ENCODE data around the gene ZNF365.
A peak's percentile ranks its signal among the peaks of the same experiment; 100 is the strongest.
"Not testable (repeated sequence)": the region's sequence is repeated elsewhere in the genome, so short reads cannot be mapped to it uniquely, and the experiment has no call there.

Gene ZNF365

DNA sequence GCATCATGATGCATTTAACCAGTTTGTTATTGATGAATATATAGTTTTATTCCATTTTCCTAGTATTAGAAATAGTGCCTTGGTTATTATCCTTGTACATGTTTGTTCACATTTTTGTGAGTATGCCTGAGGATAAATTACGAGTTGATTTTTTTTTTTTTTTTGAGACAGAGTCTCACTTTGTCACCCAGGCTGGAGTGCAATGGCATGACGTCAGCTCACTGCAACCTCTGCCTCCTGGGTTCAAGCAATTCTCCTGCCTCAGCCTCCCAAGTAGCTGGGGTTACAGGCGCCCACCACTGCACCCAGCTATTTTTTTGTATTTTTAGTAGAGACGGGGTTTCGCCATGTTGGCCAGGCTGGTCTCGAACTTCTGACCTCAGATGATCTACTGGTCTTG is 4.7 kb downstream of the ZNF365 start:
- not testable (repeated sequence) for DNase-seq

DNA sequence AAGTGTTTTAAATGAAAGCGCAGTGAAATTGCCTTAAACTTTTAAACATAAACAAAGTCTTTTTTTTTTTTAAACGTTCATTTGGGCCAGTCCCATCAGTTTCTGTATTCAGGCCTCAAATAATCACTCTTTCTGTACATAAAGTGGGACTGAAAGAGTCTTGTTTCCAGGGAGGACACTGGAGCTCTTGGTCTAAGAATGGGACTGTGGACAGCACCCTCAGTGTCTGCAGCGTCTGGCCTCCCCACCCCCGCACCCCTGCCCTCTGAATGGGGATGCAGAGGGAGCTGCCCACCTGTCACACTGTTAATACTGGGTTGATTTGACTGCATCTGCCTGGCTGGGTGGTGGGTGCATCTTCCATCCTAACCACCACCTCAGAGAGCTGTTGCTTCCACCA is 5.2 kb downstream of the ZNF365 start:
- DNase-seq = no peak

DNA sequence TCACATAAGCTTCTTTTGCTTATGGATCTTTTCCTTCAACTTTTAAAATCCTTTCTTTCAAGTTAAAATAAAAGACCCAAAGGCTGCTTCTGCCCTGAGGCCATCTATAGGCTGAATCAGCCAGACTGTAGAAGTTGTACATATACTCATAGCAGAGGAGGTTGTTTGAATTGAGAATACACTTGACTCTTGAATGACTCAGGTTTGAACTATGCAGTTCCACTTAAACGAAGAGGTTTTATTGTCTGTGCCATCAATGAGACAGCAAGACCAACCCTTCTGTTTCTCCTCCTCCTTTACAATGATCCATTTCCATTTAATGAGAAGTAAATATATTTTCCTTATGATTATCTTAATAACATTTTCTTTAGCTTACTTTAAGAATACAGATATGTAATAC is 5.8 kb downstream of the ZNF365 start:
- no peak for DNase-seq

GRCh38 chr10:62381385-62382102 is 7.4 kb downstream of the ZNF365 start:
- DNase-seq = no peak

DNA sequence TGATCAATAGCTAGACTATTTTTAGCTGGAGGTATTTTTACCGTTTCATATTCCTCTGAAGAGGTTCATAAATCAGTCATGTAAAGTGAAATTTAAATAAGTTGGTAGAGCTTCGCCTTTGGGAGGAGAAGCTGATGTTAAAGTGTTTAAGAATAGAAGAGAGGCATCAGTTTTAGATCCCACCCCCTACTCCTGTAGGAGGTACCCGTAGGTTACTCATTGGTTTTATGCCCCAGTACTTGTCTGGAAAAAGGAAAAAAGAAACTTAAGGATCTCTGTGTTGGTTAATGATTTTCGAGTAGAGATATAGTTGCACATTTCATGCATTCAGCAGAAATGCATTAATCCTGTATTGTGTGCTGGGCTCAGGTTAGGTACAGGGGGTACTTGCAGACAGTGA is 8.7 kb downstream of the ZNF365 start:
- no peak for DNase-seq

DNA sequence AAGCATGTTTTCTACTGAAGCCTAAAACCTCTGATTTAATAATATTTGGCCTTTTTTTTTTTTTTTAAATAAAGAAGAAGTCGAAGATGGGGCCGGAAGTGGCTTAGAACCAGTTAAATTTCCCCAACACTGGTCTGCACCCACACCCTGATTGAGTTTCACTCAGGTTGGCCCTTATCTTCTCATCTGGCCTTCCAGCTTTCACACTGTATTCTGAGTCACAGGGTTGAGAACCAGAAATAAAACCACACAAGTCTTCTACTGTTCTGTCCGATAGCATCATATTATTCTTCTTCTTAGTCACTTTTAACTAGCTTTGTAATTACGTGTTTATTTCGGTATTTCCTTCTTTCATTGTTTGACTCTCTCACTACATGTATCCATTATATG is 9.9 kb downstream of the ZNF365 start:
- peak; percentile 58 for DNase-seq

GRCh38 chr10:62384447-62385081 is 10.4 kb downstream of the ZNF365 start:
- DNase-seq = no peak

DNA sequence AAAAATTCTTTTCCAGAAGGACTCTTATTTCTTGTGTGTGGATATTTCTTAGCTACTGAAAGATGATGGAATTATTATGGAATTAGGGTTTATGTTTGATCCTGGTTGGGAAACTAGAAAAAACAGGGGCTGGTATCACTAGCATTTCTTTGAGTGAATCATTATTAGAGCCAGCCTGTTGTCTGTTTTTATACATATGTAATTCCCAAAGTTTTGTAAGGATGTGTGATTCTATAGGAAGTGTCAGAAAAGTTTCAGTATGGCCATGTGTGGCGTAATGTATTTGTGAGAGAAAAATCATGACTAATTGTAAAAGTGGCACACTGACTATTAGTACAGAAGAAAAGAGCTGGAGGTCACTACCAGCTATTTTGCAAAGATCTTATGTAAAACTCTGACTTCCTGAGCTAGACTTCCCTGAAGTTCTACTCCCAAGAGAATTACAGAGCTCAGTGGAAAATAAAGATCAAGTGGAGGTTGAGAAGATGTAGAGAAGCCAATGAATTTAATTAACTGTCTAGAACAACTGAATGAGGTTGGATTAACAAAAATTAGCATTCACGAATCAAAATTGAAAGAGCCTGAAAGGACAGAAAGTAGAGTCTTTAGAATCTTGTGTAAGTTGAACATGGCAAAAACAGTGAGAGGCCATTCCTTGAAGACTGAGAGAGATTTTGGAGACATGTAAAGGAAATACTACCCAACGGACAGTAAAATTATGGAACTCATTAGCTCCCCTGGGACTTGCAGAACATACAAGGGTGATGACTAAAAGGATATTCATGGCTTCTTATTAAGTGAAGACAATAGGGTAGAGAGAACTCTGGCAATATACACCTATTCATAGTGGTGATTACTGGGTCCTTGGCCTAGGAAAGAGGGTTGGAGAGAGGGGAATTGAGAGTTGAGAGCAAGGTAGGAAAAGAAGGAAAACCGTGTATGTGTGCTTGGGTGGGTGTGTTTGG is 12.5 kb downstream of the ZNF365 start:
- no peak for DNase-seq

DNA sequence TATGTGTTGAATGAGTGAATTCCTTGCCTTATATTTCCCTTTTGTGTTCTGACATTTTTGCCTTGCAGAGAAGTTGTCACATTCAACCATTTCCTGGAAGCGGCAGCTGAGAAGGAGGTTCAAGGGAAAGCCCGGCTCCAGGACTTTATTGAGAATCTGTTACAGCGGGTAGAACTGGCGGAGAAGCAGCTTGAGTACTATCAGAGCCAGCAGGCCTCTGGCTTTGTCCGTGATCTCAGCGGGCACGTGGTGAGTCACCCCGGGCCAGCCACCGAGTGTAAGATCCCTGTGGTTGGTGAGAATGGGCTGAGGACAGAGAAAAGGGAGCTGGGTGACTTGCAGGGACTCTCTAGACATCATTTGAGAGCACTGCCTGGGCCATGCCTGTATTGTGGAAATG is 14.2 kb downstream of the ZNF365 start:
- DNase-seq = no peak

GRCh38 chr10:62390497-62391176 is 16.5 kb downstream of the ZNF365 start:
- no peak for DNase-seq

DNA sequence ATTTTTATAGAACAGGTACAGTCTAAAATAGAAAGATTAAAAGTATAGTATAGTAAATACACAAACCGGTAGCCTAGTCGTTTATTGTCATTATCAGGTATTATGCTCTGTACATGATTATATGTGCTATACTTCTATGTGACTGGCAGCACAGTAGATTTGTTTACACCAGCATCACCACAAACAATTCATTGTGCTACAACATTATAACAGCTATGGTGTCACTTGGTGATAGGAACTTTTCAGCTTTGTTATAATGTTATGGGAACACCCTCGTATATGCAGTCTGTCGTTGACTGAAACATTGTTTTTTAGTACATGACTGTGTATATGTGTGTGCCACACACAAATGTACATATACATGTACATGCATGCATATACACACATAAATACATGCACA is 19.1 kb downstream of the ZNF365 start:
- no peak for DNase-seq

DNA sequence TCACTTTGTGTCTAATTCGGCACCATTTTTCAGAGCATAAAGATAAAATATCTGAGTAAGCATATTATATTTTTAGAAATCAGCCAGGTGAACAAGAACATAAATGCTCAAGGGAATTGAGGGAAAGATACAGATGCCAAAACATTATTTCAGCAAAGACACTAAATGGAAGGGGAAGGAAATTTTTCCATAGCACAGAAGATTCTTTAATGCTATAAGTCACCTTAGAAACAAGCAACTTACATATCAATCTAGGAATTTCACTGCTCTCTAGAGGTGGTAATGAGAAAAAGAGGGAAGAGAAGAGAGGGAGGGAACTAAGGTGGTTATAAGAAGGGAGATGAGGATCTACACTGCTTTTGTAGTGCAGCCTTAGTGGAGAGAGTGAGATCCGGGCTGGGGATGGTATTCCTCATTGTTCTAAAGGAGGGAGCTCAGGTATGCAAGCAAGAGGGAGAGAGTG is 20.4 kb downstream of the ZNF365 start:
- no peak for DNase-seq

GRCh38 chr10:62395892-62396291 is 21.7 kb downstream of the ZNF365 start:
- DNase-seq = no peak

GRCh38 chr10:62396864-62397263 is 22.7 kb downstream of the ZNF365 start:
- no peak for DNase-seq

DNA sequence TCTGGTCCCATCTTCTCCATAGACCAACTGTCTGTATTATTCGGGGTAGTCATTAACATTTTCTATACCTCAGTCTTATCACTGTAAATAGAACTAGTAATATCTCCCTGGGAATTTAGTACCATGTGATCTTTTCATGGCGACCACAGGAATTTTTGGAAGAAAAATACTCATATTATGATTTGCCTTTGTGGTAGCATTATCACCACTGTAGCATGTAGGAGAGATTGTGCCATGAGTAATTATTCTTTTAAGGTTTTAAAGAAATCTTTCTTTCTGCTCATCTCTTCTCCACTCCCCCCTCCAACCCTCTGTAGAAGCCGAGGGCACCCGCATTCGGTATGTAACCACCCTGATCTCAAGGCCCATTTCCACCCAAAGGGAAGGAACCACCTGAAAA is 25.0 kb downstream of the ZNF365 start:
- DNase-seq = no peak

- DNase-seq = no peak
Measured at GRCh38 chr10:62402508-62402907, 28.3 kb downstream of the ZNF365 start.

DNA sequence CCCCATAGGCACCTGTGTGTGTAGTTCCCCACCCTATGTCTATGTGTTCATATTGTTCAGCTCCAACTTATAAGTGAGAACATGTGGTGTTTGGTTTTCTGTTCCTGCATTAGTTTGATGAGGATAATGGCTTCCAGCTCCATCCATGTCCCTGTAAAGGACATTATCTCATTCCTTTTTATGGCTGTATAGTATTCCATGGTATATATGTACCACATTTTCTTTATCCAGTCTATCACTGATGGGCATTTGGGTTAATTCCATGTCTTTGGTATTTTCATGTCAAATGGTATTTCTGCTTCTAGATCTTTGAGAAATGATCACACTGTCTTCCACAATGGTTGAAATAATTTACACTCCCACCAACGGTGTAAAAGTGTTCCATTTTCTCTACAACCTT is 36.4 kb downstream of the ZNF365 start:
- DNase-seq = not testable (repeated sequence)

- DNase-seq = not testable (repeated sequence)
Measured at GRCh38 chr10:62410934-62411333, 36.8 kb downstream of the ZNF365 start.

- DNase-seq = no peak
Measured at GRCh38 chr10:62413048-62413447, 38.9 kb downstream of the ZNF365 start.

GRCh38 chr10:62413652-62414051 is 39.5 kb downstream of the ZNF365 start:
- no peak for DNase-seq

- no peak for DNase-seq
Measured at GRCh38 chr10:62414359-62414758, 40.2 kb downstream of the ZNF365 start.

GRCh38 chr10:62422068-62422590 is 48.0 kb downstream of the ZNF365 start:
- no peak for DNase-seq

DNA sequence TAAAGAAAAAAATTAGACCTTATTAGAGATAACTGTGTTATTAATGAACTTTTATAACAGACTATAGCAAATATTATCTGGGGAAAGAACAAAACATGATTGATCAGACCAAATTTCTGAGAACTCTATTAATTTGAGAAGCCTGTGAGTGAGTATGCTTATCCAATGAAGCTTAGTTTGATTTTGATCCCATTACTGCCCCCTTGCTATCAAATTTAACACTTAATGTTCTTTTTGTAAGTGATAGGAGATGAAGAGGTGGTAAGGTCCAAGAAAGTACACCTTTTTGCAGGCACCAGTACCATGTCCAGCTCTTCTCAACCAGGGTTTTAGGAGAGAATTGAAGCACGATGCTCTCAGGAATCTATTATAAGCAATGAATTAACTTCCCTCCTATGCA is 49.9 kb downstream of the ZNF365 start:
- DNase-seq = no peak
